ENCODE measurements around the gene IQGAP1. TPM values are rescaled to one million over a fixed set of nuclear protein-coding genes. Genes with fewer than 3 reads are reported as not detected.

IQGAP1 gene
- polyA plus RNA-seq, 3 donors = 140 to 276 (median 207) TPM

GRCh38 chr15:90340345-90340744 is 47.7 kb upstream of the IQGAP1 start:
- no peaks in the 10 kb centered on the region for H4K20me1 ChIP-seq (ENCODE audit: insufficient read depth, low read length)
- H3K27me3 Mint-ChIP-seq (ENCODE audit: low read depth in 3 of 3) = peaks cover 0 to 2% (median 0%) of the 10 kb centered on the region in 3 donors
- H3K36me3 Mint-ChIP-seq = no peaks in the 10 kb centered on the region
- H3K27ac Mint-ChIP-seq = no peak overlapping the region
- no peaks in the 10 kb centered on the region for H3K9me3 Mint-ChIP-seq
- no peak overlapping the region for H3K9ac ChIP-seq (ENCODE audit: insufficient read depth, low read length, poor library complexity, severe bottlenecking)
- no peak overlapping the region for H3K27ac ChIP-seq (ENCODE audit: low read depth in 1 of 2, low read length in 2 of 2)
- peaks cover 73 to 81% of the 10 kb centered on the region in 2 donors for H3K4me1 ChIP-seq (ENCODE audit: control insufficient read depth in 1 of 2, insufficient read depth in 2 of 2, low read length in 2 of 2)
- no peak overlapping the region for H3K4me3 Mint-ChIP-seq
- no peak for DNase-seq
- H2AFZ ChIP-seq (ENCODE audit: insufficient read depth, low read depth, low read length, poor library complexity, severe bottlenecking) = no peak overlapping the region
- WGBS (ENCODE audit: insufficient coverage) = 96% methylated on average over 6 of the region's 6 CpGs
- intact Hi-C loops (cut with micrococcal nuclease) = no loop called here
- no peak overlapping the region for H3K4me2 ChIP-seq (replicated peaks; ENCODE audit: extremely low read depth, low read length, poor library complexity, severe bottlenecking)
- no peaks in the 10 kb centered on the region for H3K79me2 ChIP-seq (ENCODE audit: insufficient read depth, low read length)
- H3K36me3 ChIP-seq (replicated peaks in 1 of 2; ENCODE audit: control insufficient read depth in 1 of 2, insufficient read depth in 2 of 2, low read length in 2 of 2) = no peaks in the 10 kb centered on the region
- peaks cover 63% of the 10 kb centered on the region for H3K4me1 Mint-ChIP-seq
- H3K4me3 ChIP-seq (replicated peaks in 1 of 3; ENCODE audit: low read depth in 2 of 3, low read length in 3 of 3) = no peak overlapping the region
- no peaks in the 10 kb centered on the region for H3K27me3 ChIP-seq (ENCODE audit: control insufficient read depth in 2 of 2, insufficient read depth in 2 of 2, low read length in 2 of 2)
- H3K9me3 ChIP-seq (replicated peaks in 1 of 2; ENCODE audit: control insufficient read depth in 1 of 2, insufficient read depth in 1 of 2, low read length in 2 of 2) = no peaks in the 10 kb centered on the region
- no peak for TF ChIP-seq CTCF (IDR thresholded peaks at IDR 0.05)

DNA sequence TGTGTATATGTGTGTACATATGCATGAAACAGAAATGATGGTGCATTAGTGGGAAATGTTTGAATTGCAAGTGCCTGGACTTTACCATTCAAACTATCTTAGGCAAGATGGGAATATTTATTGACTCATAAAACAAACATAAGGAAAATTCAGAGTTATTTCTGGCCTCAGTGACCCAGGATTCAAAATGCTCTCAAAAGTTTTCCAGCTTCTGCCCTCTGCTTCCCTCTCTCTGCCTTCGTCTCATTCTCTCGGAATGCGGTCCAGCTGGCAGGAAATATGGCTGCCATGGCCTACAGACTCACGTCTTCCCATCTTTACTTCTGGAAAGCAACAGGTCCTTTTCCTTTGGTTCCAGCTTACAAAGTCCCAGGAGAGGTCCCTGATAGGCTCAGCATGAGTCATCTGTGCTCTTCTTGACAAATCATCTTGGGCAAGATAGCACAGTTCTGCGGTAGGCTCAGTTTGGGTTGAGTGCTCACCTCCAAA is 44.7 kb upstream of the IQGAP1 start:
- H4K20me1 ChIP-seq (ENCODE audit: insufficient read depth, low read length) = no peaks in the 10 kb centered on the region
- peak overlapping the region in 5 of 7 donors; percentile 9 to 67 (median 46) for H3K27ac Mint-ChIP-seq
- peaks cover 0 to 4% (median 0%) of the 10 kb centered on the region in 3 donors for H3K27me3 Mint-ChIP-seq (ENCODE audit: low read depth in 3 of 3)
- peak in 2 of 3 donors; percentile 44 to 71 for DNase-seq
- peaks cover 0 to 3% of the 10 kb centered on the region in 2 donors for H3K36me3 Mint-ChIP-seq
- 89% methylated on average over 3 of the region's 5 CpGs for WGBS (ENCODE audit: insufficient coverage)
- no peak overlapping the region for H3K4me2 ChIP-seq (replicated peaks; ENCODE audit: extremely low read depth, low read length, poor library complexity, severe bottlenecking)
- H2AFZ ChIP-seq (ENCODE audit: insufficient read depth, low read depth, low read length, poor library complexity, severe bottlenecking) = no peak overlapping the region
- H3K4me1 Mint-ChIP-seq = peaks cover 62% of the 10 kb centered on the region
- no peaks in the 10 kb centered on the region for H3K79me2 ChIP-seq (ENCODE audit: insufficient read depth, low read length)
- H3K9me3 ChIP-seq (replicated peaks in 1 of 2; ENCODE audit: control insufficient read depth in 1 of 2, insufficient read depth in 1 of 2, low read length in 2 of 2) = no peaks in the 10 kb centered on the region
- intact Hi-C loops (cut with micrococcal nuclease) = no loop called here
- no peak for TF ChIP-seq CTCF (IDR thresholded peaks at IDR 0.05)
- H3K27me3 ChIP-seq (ENCODE audit: control insufficient read depth in 2 of 2, insufficient read depth in 2 of 2, low read length in 2 of 2) = no peaks in the 10 kb centered on the region
- no peak overlapping the region for H3K4me3 ChIP-seq (replicated peaks in 1 of 3; ENCODE audit: low read depth in 2 of 3, low read length in 3 of 3)
- no peaks in the 10 kb centered on the region for H3K9me3 Mint-ChIP-seq
- H3K9ac ChIP-seq (ENCODE audit: insufficient read depth, low read length, poor library complexity, severe bottlenecking) = no peak overlapping the region
- H3K27ac ChIP-seq (ENCODE audit: low read depth in 1 of 2, low read length in 2 of 2) = peak overlapping the region; percentile 5 to 23
- H3K4me1 ChIP-seq (ENCODE audit: control insufficient read depth in 1 of 2, insufficient read depth in 2 of 2, low read length in 2 of 2) = peaks cover 62 to 67% of the 10 kb centered on the region in 2 donors
- H3K36me3 ChIP-seq (replicated peaks in 1 of 2; ENCODE audit: control insufficient read depth in 1 of 2, insufficient read depth in 2 of 2, low read length in 2 of 2) = no peaks in the 10 kb centered on the region
- no peak overlapping the region for H3K4me3 Mint-ChIP-seq
